ENCODE measurements around the gene NKD2.

Gene NKD2

GRCh38 chr5:997001-997474, 11.6 kb upstream of the NKD2 start:
- Histone ChIP-seq H3K36me3 (ENCODE audit: insufficient read depth, low read length) (no peaks in the 10 kb centered on the region), H3K27ac (ENCODE audit: low read depth, low read length, poor library complexity, severe bottlenecking) (no peak overlapping the region), H3K4me1 (ENCODE audit: insufficient read depth, low read length, severe bottlenecking) (peaks cover 4% of the 10 kb centered on the region), H4K20me1 (ENCODE audit: insufficient read depth, low read length) (no peaks in the 10 kb centered on the region), H3K4me2 (ENCODE audit: low read length) (no peak overlapping the region), H3K9me2 (ENCODE audit: low read depth, low read length) (no peaks in the 10 kb centered on the region), H3K79me2 (ENCODE audit: insufficient read depth, low read length) (no peaks in the 10 kb centered on the region), H3K9ac (ENCODE audit: low read length) (no peak overlapping the region), H3F3A (ENCODE audit: insufficient read depth, low read length) (no peaks in the 10 kb centered on the region), H2AFZ (ENCODE audit: low read length) (no peak overlapping the region), H3K4me3 (ENCODE audit: low read depth, low read length, poor library complexity, severe bottlenecking) (no peak overlapping the region), H3K27me3 (ENCODE audit: insufficient read depth, low read length) (no peaks in the 10 kb centered on the region), H3K9me3 (ENCODE audit: low read length) (no peaks in the 10 kb centered on the region)
- TF ChIP-seq EZH2 (IDR thresholded peaks at IDR 0.05; ENCODE audit: borderline replicate concordance, low read length): no peak
- no peak for TF ChIP-seq CTCF (IDR thresholded peaks at IDR 0.05; ENCODE audit: low read length)

- no peaks in the 10 kb centered on the region for H3K79me2 ChIP-seq (ENCODE audit: insufficient read depth, low read length)
- H3K27ac ChIP-seq (ENCODE audit: low read depth, low read length, poor library complexity, severe bottlenecking): no peak overlapping the region
- H3K9ac ChIP-seq (ENCODE audit: low read length): no peak overlapping the region
- no peaks in the 10 kb centered on the region for H3K36me3 ChIP-seq (ENCODE audit: insufficient read depth, low read length)
- H3K4me1 ChIP-seq (ENCODE audit: insufficient read depth, low read length, severe bottlenecking): peaks cover 4% of the 10 kb centered on the region
- no peak for TF ChIP-seq CTCF (IDR thresholded peaks at IDR 0.05; ENCODE audit: low read length)
- no peak for TF ChIP-seq EZH2 (IDR thresholded peaks at IDR 0.05; ENCODE audit: borderline replicate concordance, low read length)
- H3K9me2 ChIP-seq (ENCODE audit: low read depth, low read length): no peaks in the 10 kb centered on the region
- no peaks in the 10 kb centered on the region for H3K9me3 ChIP-seq (ENCODE audit: low read length)
- no peaks in the 10 kb centered on the region for H3F3A ChIP-seq (ENCODE audit: insufficient read depth, low read length)
- H2AFZ ChIP-seq (ENCODE audit: low read length): no peak overlapping the region
- H3K27me3 ChIP-seq (ENCODE audit: insufficient read depth, low read length): no peaks in the 10 kb centered on the region
- no peak overlapping the region for H3K4me3 ChIP-seq (ENCODE audit: low read depth, low read length, poor library complexity, severe bottlenecking)
- H4K20me1 ChIP-seq (ENCODE audit: insufficient read depth, low read length): no peaks in the 10 kb centered on the region
- no peak overlapping the region for H3K4me2 ChIP-seq (ENCODE audit: low read length)
Observed at GRCh38 chr5:997711-998110, 10.9 kb upstream of the NKD2 start.

GRCh38 chr5:998246-999031, 10.2 kb upstream of the NKD2 start:
- Histone ChIP-seq H3K9me2 (ENCODE audit: low read depth, low read length) (no peaks in the 10 kb centered on the region), H3K9ac (ENCODE audit: low read length) (no peak overlapping the region), H3K27ac (ENCODE audit: low read depth, low read length, poor library complexity, severe bottlenecking) (no peak overlapping the region), H4K20me1 (ENCODE audit: insufficient read depth, low read length) (no peaks in the 10 kb centered on the region), H3K9me3 (ENCODE audit: low read length) (no peaks in the 10 kb centered on the region), H3K36me3 (ENCODE audit: insufficient read depth, low read length) (no peaks in the 10 kb centered on the region), H3K4me2 (ENCODE audit: low read length) (no peak overlapping the region), H3K4me1 (ENCODE audit: insufficient read depth, low read length, severe bottlenecking) (peaks cover 4% of the 10 kb centered on the region), H3K27me3 (ENCODE audit: insufficient read depth, low read length) (no peaks in the 10 kb centered on the region), H2AFZ (ENCODE audit: low read length) (no peak overlapping the region), H3F3A (ENCODE audit: insufficient read depth, low read length) (no peaks in the 10 kb centered on the region), H3K4me3 (ENCODE audit: low read depth, low read length, poor library complexity, severe bottlenecking) (no peak overlapping the region), H3K79me2 (ENCODE audit: insufficient read depth, low read length) (no peaks in the 10 kb centered on the region)
- no peak for TF ChIP-seq CTCF (IDR thresholded peaks at IDR 0.05; ENCODE audit: low read length)

Measured in OCI-LY1 (cell line).